ENCODE data around the gene ACACA.

Gene ACACA

GRCh38 chr17:37109731-37110710, 296.6 kb downstream of the ACACA start:
- no peak overlapping the region for H3K4me3 ChIP-seq (ENCODE audit: low read depth, low read length)

DNA sequence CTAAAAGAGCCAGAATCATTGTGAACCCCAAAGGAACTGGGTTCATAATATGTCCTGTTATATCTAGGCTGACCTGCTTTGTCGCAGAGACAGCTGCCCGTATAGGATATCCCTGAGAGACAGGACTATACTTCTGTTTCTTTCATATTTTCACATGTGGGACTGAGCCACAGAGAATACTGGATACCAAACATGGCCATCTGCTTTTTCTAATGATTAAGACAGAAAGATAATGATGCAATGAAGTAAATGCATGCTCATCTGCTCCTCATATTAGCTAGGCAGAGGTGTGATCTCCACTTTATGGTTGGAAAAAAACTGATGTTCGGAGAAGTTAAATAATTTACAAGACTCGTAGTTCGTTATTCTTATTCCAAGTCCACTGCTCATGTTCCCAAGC, 297.5 kb downstream of the ACACA start:
- no peak overlapping the region for H3K4me3 ChIP-seq (ENCODE audit: low read depth, low read length)

DNA sequence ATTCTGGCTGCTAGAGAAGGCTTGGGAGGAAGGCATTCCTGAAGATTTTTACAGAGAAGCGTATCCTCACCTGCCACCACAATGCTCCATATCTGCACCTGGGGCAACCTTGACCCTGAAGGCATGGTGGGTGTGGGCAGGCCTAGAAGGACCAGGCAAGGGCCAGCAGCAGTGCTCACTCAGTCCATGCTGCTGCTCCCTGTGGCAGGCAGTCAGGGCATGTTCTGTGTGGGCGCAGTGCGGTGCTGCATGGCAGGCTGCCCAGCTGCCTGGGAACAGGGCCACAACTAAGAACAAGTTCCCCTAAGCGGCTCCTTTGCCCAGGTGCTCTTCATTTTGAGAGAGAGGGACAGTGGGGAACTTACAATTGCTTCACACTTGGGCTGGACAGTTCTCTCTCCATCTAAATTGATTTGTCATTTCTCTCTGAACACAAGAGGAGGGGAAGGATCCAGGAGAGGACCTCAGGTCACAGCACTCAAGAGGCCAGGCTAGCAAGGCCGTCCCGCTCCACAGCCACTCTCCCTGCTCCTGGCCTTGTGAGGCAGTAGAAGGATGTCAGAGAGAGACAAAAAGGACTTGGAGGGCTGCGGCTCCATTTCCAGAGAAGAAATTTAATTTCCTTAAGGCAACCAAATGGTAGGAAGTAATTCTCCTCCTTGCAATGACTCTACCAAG, 299.1 kb downstream of the ACACA start:
- H3K4me3 ChIP-seq (ENCODE audit: low read depth, low read length): no peak overlapping the region

DNA sequence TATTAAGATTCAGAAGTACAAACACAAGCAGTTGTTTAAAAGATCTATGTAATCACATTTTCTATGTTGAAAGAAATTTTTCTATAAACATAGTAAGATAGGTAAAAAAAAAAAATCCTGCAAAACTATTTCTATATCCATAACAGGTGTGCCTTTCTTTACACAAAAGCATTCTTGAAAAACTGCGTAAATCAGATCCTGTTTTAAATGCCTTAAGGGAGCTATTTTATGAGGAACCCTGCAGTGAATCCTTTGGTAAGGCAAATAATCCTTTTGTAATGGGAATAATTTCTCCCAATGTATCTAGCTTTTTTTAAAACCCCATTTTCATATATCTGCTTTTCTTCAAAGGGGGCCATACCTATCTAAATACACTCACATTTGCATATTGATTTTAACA, 300.6 kb downstream of the ACACA start:
- H3K4me3 ChIP-seq (ENCODE audit: low read depth, low read length): no peak overlapping the region

DNA sequence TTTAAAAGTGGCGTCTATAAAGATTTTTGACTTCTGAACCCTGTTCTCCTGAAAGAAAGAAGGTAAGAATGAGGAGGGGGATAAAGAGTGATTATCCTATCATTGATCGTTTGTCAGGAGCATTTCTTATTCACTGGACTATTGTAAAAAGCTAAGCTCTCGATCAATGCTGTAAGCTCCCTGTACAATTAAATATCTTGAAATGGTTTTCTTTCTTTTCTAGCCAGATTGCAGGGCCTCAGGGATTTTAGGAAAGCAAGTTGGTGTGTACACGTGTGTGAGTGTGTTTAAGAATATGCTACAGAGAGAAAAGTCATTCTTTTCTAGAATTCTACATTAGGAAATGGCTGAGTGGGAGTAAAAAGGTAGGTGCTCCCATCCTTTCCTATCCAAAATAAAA, 303.4 kb downstream of the ACACA start:
- no peak overlapping the region for H3K4me3 ChIP-seq (ENCODE audit: low read depth, low read length)

GRCh38 chr17:37101306-37101705, 305.3 kb downstream of the ACACA start:
- no peak overlapping the region for H3K4me3 ChIP-seq (ENCODE audit: low read depth, low read length)

DNA sequence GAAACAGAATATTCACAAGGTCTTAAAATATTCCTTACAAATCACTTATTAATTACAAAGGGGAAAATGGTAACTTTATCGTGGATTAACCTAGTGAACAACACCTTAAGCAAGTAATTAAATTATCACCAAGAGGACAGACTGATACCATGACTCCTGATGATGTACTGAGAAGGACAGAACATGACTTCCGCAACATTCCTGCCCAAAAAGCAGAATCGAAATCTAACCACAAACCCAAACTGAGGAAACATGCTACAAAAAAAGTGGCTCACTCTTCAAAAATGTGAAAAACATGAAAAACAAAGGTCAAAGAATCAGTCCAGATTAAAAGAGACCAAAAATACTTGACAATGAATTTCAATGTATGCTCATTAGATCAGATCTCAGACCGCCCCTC, 306.4 kb downstream of the ACACA start:
- H3K4me3 ChIP-seq (ENCODE audit: low read depth, low read length): no peak overlapping the region

GRCh38 chr17:37098910-37099664, 307.5 kb downstream of the ACACA start:
- H3K4me3 ChIP-seq (ENCODE audit: low read depth, low read length): no peak overlapping the region

GRCh38 chr17:37098152-37098551, 308.5 kb downstream of the ACACA start:
- H3K4me3 ChIP-seq (ENCODE audit: low read depth, low read length): no peak overlapping the region

GRCh38 chr17:37097154-37097553, 309.5 kb downstream of the ACACA start:
- no peak overlapping the region for H3K4me3 ChIP-seq (ENCODE audit: low read depth, low read length)

DNA sequence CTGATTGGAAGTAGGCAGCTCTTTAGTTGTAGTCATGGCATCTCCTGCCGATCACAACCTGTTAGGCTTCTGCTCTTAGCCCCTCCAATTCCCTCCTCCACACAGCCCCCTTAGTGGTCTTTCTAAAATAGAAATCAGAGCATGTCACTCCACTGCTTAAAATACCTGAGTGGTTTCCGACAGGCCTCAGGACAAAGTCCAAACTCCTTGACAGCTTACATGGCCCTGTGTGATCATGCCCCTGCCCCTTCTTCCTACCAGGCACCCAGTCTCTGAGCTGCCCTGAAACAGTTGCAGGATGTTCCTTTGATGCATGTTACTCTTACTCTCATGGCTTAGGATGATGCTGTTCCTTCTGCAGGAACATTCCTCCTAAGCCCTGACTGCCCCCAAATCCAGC, 310.6 kb downstream of the ACACA start:
- no peak overlapping the region for H3K4me3 ChIP-seq (ENCODE audit: low read depth, low read length)

GRCh38 chr17:37094391-37094790, 312.2 kb downstream of the ACACA start:
- no peak overlapping the region for H3K4me3 ChIP-seq (ENCODE audit: low read depth, low read length)

DNA sequence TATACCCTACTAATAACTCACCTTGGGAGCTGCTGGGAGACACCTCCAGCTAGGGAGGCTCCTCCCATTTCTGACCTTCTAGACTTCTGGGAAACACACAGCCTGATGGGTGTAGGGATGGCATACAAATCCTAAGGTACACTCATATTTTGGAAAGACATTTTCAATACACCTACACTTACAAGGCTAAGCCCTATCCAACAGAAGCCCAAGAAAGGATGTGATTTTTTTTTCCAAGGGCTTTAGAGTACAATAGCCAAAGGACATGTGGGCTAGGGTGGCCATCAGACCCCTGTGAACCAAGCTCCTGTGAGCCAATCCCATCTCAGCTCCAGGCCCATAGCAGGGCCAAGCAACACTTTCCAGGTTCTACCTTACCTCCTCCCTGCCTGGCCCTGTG, 313.9 kb downstream of the ACACA start:
- no peak overlapping the region for H3K4me3 ChIP-seq (ENCODE audit: low read depth, low read length)

- no peak overlapping the region for H3K4me3 ChIP-seq (ENCODE audit: low read depth, low read length)
These were observed 314.6 kb downstream of the ACACA start for GRCh38 chr17:37092071-37092470.

- H3K4me3 ChIP-seq (ENCODE audit: low read depth, low read length): no peak overlapping the region
These were observed 315.7 kb downstream of the ACACA start for GRCh38 chr17:37090941-37091340.

DNA sequence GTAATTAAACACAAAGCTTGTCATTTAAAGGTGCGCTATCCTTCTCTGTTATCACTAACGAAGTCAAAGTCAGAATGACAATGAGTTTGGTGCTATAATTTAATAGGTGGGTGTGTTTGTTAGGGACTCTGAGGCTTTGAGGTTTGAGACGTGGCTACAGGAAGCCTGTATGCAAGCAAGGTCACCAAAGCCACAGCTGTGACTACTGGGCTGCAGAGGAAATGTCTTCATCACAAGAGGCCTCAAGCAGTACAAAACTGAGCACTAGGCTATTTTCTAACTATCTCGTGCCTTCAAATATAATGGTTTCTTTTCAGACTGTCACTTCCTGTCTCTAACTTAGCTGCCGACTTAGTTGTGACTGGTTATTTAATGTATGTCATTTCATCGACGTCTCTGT, 316.7 kb downstream of the ACACA start:
- H3K4me3 ChIP-seq (ENCODE audit: low read depth, low read length): no peak overlapping the region

DNA sequence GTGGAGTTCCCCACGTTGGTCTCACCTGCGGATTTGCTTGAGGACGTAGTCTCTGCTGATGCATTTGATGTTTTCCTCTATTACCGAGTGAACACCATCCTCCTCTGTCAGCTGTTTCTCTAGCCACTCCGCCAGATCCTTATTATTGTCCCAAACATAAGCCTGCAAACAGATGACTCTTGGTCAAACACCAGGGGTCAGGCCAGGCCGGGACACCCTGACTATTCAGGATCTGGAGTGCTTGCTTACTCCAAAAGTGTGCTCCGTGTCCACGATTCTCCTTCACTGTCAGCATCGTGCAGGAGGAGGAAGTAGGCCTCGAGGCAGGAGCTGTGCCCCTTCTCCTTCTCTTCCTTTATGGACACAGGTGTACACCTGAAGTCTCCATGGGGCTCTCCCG, 317.7 kb downstream of the ACACA start:
- no peak overlapping the region for H3K4me3 ChIP-seq (ENCODE audit: low read depth, low read length)

GRCh38 chr17:37088459-37088858, 318.2 kb downstream of the ACACA start:
- no peak overlapping the region for H3K4me3 ChIP-seq (ENCODE audit: low read depth, low read length)

DNA sequence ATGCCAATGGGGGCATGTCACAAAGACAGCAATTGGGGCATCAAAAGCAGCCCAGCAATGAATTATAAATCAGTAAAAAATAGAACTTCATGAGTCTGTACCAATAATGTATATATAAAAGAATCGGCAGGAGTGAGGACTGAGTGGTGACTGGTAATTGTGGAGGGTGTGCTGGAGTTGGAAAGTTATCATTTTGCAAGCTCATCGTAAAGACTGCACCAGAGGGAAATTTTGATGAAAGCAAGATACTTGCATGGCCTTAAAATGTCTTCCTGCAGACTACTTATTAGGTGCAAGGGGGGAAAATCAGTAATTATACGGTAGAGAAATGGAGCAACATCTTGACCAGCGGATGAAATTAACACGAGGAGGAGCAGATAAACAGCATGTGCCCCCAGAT, 319.0 kb downstream of the ACACA start:
- H3K4me3 ChIP-seq (ENCODE audit: low read depth, low read length): no peak overlapping the region

GRCh38 chr17:37086948-37087347, 319.7 kb downstream of the ACACA start:
- H3K4me3 ChIP-seq (ENCODE audit: low read depth, low read length): no peak overlapping the region

DNA sequence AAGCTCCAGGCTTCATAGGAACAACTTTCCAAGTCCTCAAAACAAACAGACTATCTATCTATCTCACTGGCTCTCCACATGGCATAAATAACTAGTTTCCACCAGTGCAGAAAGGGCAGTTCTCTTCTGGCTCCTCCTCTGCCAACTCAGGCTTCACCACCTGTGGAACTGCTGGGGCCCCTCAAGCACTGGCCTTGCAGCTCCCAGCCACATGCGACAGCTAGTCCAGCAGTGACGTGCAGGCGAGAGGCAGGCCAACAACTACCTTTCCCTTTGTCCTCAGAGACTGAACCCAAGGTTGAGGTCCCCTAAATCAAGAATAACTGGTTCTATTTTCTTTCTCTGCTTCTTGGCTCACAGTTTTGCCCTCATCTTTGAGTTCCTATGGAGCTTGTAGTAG, 320.3 kb downstream of the ACACA start:
- no peak overlapping the region for H3K4me3 ChIP-seq (ENCODE audit: low read depth, low read length)

DNA sequence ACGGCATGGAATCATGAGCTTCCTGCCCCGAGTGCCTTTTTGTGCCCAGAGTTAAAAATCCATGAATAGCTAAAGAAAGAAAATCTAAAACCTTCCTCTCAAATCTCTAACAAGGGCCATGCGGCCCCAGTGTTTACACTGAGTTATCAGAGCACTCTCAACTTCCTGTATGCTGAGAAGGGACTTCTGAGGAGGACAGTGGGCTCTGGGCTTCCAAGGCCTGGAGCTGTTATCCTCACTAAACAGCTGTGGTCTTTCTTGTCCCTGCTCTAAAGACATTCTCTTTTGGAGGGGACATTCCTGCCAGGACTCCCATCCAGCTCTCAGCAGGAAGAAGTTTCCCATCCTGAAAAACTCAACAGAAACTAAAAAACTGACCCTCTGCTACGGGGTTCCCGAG, 322.3 kb downstream of the ACACA start:
- H3K4me3 ChIP-seq (ENCODE audit: low read depth, low read length): no peak overlapping the region
